Endothelial cell of umbilical vein (primary cell): ENCODE results near the gene LRRC23. TPM values are rescaled to one million over a fixed set of nuclear protein-coding genes. Genes with fewer than 3 reads are reported as not detected.
"Not testable (repeated sequence)": the region's sequence is repeated elsewhere in the genome, so short reads cannot be mapped to it uniquely, and the experiment has no call there.

Experiments
- BruUV-seq: library from RNA; stranded (reverse); fragments of 400-500 nt; replicated peaks from 2 replicates; lab custom pipeline; 2021; lab: Mats Ljungman, UMichigan
- CTCF ChIA-PET: fragments of 300-600, 350-600 bp; sonication (Branson Sonifier 250); formaldehyde crosslinking; loops from one replicate; lab custom pipeline; 2021; ENCODE audit warnings: antibody characterized with exemption, inconsistent platforms; lab: Charles Lee
- POLR2A ChIA-PET: fragments of 300-600, 350-600 bp; sonication (Branson Sonifier 250); formaldehyde crosslinking; loops from one replicate; lab custom pipeline; 2021; ENCODE audit warnings: antibody characterized with exemption, inconsistent platforms; lab: Charles Lee
- DNase-seq: peaks from one replicate; pipeline ENCODE4 v3.0.0-alpha.2; 2011; ENCODE audit warnings: low read depth, low spot score
- FAIRE-seq: peaks from 2 replicates; lab custom pipeline; 2011; peaks lifted over from hg19 to GRCh38; lab: Jason Lieb, UNC
- H2AFZ ChIP-seq: 2 replicates; pipeline ENCODE4 v1.6.0; 2012; ENCODE audit warnings: low read depth, low read length, control low read depth, inconsistent platforms
- H3K27ac ChIP-seq: 2 replicates; pipeline ENCODE4 v1.5.1; 2011; ENCODE audit warnings: low read depth, mild to moderate bottlenecking, control low read depth, low read length, moderate library complexity; ENCODE audit not compliant: insufficient read depth
- H3K27me3 ChIP-seq, 2 experiments: 2 replicates each; pipeline versions ENCODE4 v1.6.0 to v1.6.1; 2011; ENCODE audit warnings: low read length in 2 of 2, mixed read lengths in 1 of 2; ENCODE audit not compliant: control insufficient read depth in 2 of 2, insufficient read depth in 2 of 2
- H3K36me3 ChIP-seq, 2 experiments: 2 replicates in 1 of 2; 3 replicates in 1 of 2; pipeline ENCODE4 v1.5.1; 2011; ENCODE audit warnings: low read length in 2 of 2, mild to moderate bottlenecking in 1 of 2, moderate library complexity in 1 of 2; ENCODE audit not compliant: control insufficient read depth in 2 of 2, insufficient read depth in 2 of 2; ENCODE audit errors: extremely low read depth in 1 of 2
- H3K4me1 ChIP-seq: 3 replicates; pipeline ENCODE4 v1.5.1; 2011; ENCODE audit warnings: mild to moderate bottlenecking, low read length; ENCODE audit not compliant: control insufficient read depth, insufficient read depth; ENCODE audit errors: extremely low read depth
- H3K4me2 ChIP-seq: 2 replicates; pipeline ENCODE4 v1.6.1; 2011; ENCODE audit warnings: low read length, control low read depth, mixed read lengths; ENCODE audit not compliant: insufficient read depth
- H3K4me3 ChIP-seq, 3 experiments: fragments of 200-600 bp in 1 of 3; sonication (generic), shearing (Covaris generic) in 1 of 3; replicated peaks in 1 of 3; 2 replicates each; pipeline ENCODE4 v1.5.1; 2011 to 2016; ENCODE audit warnings: control low read depth in 3 of 3, low read length in 3 of 3, mild to moderate bottlenecking in 2 of 3, inconsistent platforms in 1 of 3, low read depth in 1 of 3, moderate library complexity in 1 of 3; ENCODE audit not compliant: insufficient read depth in 1 of 3
- H3K79me2 ChIP-seq: 2 replicates; pipeline ENCODE4 v1.6.0; 2012; ENCODE audit warnings: low read length, inconsistent platforms; ENCODE audit not compliant: control insufficient read depth, insufficient read depth
- H3K9ac ChIP-seq: replicated peaks from 2 replicates; pipeline ENCODE3; 2011; ENCODE audit warnings: low read length, control low read depth; ENCODE audit not compliant: insufficient read depth; ENCODE audit errors: extremely low read depth
- H3K9me1 ChIP-seq: replicated peaks from 3 replicates; pipeline ENCODE4 v1.6.0; 2011; ENCODE audit warnings: mild to moderate bottlenecking, low read length; ENCODE audit not compliant: control insufficient read depth, insufficient read depth; ENCODE audit errors: extremely low read depth
- H3K9me3 ChIP-seq: replicated peaks from 2 replicates; pipeline ENCODE4 v1.5.1; 2012; ENCODE audit warnings: low read length, inconsistent platforms; ENCODE audit not compliant: control insufficient read depth, insufficient read depth
- H4K20me1 ChIP-seq: replicated peaks from 2 replicates; pipeline ENCODE3; 2011; ENCODE audit warnings: mild to moderate bottlenecking, low read length; ENCODE audit not compliant: control insufficient read depth, insufficient read depth; ENCODE audit errors: extremely low read depth
- EZH2 ChIP-seq: IDR thresholded peaks from 2 replicates; pipeline ENCODE4 v1.6.1; 2012; ENCODE audit warnings: borderline replicate concordance, low read depth, mild to moderate bottlenecking, moderate library complexity, low read length, inconsistent platforms; ENCODE audit not compliant: severe bottlenecking
- FOS ChIP-seq: IDR thresholded peaks from 2 replicates; pipeline ENCODE4 v1.6.1; 2011; ENCODE audit warnings: mild to moderate bottlenecking, low read length, moderate library complexity, borderline replicate concordance; ENCODE audit not compliant: insufficient read depth
- JUN ChIP-seq: IDR thresholded peaks from 2 replicates; pipeline ENCODE4 v1.6.1; 2011; ENCODE audit warnings: borderline replicate concordance, low read depth; ENCODE audit not compliant: insufficient read length, insufficient read depth
- POLR2A ChIP-seq: IDR thresholded peaks from 2 replicates; pipeline ENCODE4 v1.6.1; 2012; ENCODE audit warnings: low read depth, mild to moderate bottlenecking, control low read depth, low read length
- POLR2AphosphoS5 ChIP-seq: IDR thresholded peaks from 2 replicates; pipeline ENCODE4 v1.6.1; 2012; ENCODE audit warnings: low read depth, mild to moderate bottlenecking, control low read depth, low read length, moderate library complexity; ENCODE audit not compliant: insufficient read depth
- dilution Hi-C: fragments of 300-500 bp; cut with MboI; formaldehyde crosslinking; loops from one replicate; pipeline ENCODE4 v1.15.0; 2019; ENCODE audit warnings: low sequenced_read_pairs; ENCODE audit not compliant: extremely low pct_ligation_motif_present
- intact Hi-C: fragments of 100-400 bp; cut with micrococcal nuclease; formaldehyde crosslinking; loops from one replicate; pipeline ENCODE4 v1.10.0; 2022
- polyA plus RNA-seq, 4 experiments: library from polyadenylated mRNA; depleted of rRNA in 3 of 4; stranded (reverse) in 3 of 4; unstranded in 1 of 4; fragments of >200 nt; gene quantifications; 2 replicates each; pipeline versions ENCODE4 v1.2.1 to v1.2.3, GENCODE V29; 2011 to 2012; ENCODE audit warnings: missing spikeins in 1 of 4
- total RNA-seq: library from RNA; stranded (reverse); gene quantifications from 2 replicates; pipeline ENCODE4 v1.2.3, GENCODE V29; 2021
- TF ChIP-seq, protein P1 (sequence below): IDR thresholded peaks from 2 replicates; pipeline ENCODE4 v1.6.1; 2011; ENCODE audit not compliant: insufficient read depth, insufficient read length
- TF ChIP-seq, protein P2 (sequence below), 2 donors: IDR thresholded peaks; 1 replicate in 1 of 2; 2 replicates in 1 of 2; pipeline ENCODE4 v1.5.1; 2011; ENCODE audit warnings: low read length in 2 of 2, mild to moderate bottlenecking in 2 of 2, moderate library complexity in 2 of 2, control low read depth in 1 of 2, inconsistent platforms in 1 of 2, low read depth in 1 of 2; ENCODE audit not compliant: insufficient read depth in 1 of 2; ENCODE audit errors: extremely low read depth in 1 of 2

LRRC23 gene
- total and polyA plus RNA-seq, 2 donors (not counting 3 experiments of a cell fraction or from before 2014, with no cell fraction given), result 3.1 to 3.5 TPM

DNA sequence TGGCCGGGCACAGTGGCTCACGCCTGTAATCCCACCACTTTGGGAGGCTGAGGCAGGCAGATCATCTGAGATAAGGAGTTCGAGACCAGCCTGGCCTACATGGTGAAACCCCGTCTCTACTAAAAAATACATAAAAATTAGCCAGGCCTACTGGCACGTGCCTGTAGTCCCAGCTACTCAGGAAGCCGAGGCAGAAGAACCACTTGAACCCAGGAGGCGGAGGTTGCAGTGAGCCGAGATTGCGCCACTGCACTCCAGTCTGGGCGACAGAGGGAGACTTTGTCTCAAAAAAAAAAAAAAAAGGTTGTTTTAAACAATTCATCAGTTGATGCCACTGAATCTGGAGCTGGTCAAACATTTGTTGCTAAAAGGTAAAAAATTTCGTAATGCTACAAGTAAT lies 24.8 kb upstream of the LRRC23 start:
- H2AFZ ChIP-seq, FAIRE-seq, H3K9me3 ChIP-seq, H3K4me2 ChIP-seq, H3K27me3 ChIP-seq, H4K20me1 ChIP-seq, BruUV-seq, intact Hi-C loops, H3K9ac ChIP-seq, POLR2A ChIA-PET, H3K4me3 ChIP-seq, H3K9me1 ChIP-seq, H3K27ac ChIP-seq, H3K4me1 ChIP-seq, dilution Hi-C loops, H3K79me2 ChIP-seq, DNase-seq: not testable (repeated sequence)
- peaks cover 3 to 13% of the 10 kb centered on the region in 2 experiments for H3K36me3 ChIP-seq
- CTCF ChIA-PET, result interaction anchor here (1.0 kb wide), 1 partner anchor 8 kb away, joined by 3 read pairs; no protein-coding TSS in a partner anchor

DNA sequence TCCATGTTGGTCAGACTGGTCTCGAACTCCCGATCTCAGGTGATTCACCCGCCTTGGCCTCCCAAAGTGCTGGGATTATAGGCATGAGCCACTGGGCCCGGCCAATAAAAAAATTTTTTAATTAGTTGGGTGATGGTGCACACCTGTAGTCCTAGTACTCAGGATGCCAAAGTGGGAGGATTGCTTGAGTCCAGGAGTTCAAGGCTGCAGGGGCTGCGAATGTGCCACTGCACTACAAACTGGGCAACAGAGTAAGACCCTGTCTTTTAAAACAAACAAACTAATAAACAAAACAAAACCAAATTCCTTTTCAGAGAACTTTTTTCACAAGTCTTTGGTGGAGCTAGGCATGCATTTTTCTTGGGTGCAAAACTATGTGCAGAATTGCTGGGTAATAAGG lies 21.4 kb upstream of the LRRC23 start:
- dilution Hi-C loops (no loop called here), intact Hi-C loops (no loop called here)
- H3K79me2 ChIP-seq, result no peaks in the 10 kb centered on the region
- H3K27ac ChIP-seq, result no peak overlapping the region
- no peak overlapping the region for H3K9ac ChIP-seq
- no peak for DNase-seq
- H3K36me3 ChIP-seq, result peaks cover 3 to 11% of the 10 kb centered on the region in 2 experiments
- BruUV-seq, result no TSS peak
- H4K20me1 ChIP-seq, result no peaks in the 10 kb centered on the region
- H3K9me3 ChIP-seq, result no peaks in the 10 kb centered on the region
- POLR2A ChIA-PET, result no interaction called here
- no peaks in the 10 kb centered on the region for H3K27me3 ChIP-seq
- TF ChIP-seq JUN, result no peak
- TF ChIP-seq, protein P1, sequence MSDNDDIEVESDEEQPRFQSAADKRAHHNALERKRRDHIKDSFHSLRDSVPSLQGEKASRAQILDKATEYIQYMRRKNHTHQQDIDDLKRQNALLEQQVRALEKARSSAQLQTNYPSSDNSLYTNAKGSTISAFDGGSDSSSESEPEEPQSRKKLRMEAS, result no peak
- no peak for TF ChIP-seq POLR2AphosphoS5
- no peak for TF ChIP-seq EZH2
- TF ChIP-seq FOS, result no peak
- TF ChIP-seq POLR2A, result no peak
- TF ChIP-seq, protein P2, sequence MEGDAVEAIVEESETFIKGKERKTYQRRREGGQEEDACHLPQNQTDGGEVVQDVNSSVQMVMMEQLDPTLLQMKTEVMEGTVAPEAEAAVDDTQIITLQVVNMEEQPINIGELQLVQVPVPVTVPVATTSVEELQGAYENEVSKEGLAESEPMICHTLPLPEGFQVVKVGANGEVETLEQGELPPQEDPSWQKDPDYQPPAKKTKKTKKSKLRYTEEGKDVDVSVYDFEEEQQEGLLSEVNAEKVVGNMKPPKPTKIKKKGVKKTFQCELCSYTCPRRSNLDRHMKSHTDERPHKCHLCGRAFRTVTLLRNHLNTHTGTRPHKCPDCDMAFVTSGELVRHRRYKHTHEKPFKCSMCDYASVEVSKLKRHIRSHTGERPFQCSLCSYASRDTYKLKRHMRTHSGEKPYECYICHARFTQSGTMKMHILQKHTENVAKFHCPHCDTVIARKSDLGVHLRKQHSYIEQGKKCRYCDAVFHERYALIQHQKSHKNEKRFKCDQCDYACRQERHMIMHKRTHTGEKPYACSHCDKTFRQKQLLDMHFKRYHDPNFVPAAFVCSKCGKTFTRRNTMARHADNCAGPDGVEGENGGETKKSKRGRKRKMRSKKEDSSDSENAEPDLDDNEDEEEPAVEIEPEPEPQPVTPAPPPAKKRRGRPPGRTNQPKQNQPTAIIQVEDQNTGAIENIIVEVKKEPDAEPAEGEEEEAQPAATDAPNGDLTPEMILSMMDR (IDR thresholded peaks at IDR 0.05; ENCODE audit: extremely low read depth in 1 of 2, insufficient read depth in 1 of 2, low read depth in 1 of 2, low read length in 2 of 2), result no peak
- H2AFZ ChIP-seq, result no peak overlapping the region
- FAIRE-seq, result no peak
- no peaks in the 10 kb centered on the region for H3K4me1 ChIP-seq
- no peaks in the 10 kb centered on the region for H3K9me1 ChIP-seq
- no peak overlapping the region for H3K4me2 ChIP-seq
- no peak overlapping the region for H3K4me3 ChIP-seq
- CTCF ChIA-PET, result interaction anchor here (1.4 to 1.9 kb wide), 3 partner anchors 8 to 16 kb away, joined by 3 to 12 read pairs (median 7); partner anchors contain the start of gene TPI1
